ENCODE results near the gene USH2A. TPM values are rescaled to one million over a fixed set of nuclear protein-coding genes. Genes with fewer than 3 reads are reported as not detected.
"Not testable (repeated sequence)": the region's sequence is repeated elsewhere in the genome, so short reads cannot be mapped to it uniquely, and the experiment has no call there.

Gene USH2A
- total RNA-seq, 1 experiment from 2014 or later = not detected

DNA sequence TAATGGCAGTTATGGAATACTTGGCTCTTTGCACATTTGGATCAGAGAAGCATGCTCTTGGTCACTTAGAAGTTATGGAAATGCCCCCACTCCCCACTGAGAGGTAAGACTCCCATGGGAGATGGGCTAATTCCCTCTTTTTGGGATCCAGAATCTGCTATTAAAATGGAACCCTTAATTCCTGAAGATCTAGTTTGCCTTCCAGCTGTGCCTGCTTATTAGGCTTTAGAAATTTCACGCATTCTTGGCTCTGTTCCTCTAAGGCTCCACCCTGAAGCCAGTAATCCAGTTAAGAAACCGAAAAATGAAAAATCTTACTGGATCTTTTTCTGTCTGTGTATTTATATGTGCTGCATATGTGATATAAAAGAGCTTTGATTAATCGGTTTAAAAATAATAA is 76.7 kb downstream of the USH2A start:
- Histone ChIP-seq H3K79me2 (ENCODE audit: insufficient read depth, low read length) (no peaks in the 10 kb centered on the region), H3K27ac (ENCODE audit: low read depth, low read length) (no peak overlapping the region), H3K27me3 (ENCODE audit: insufficient read depth, low read length) (no peaks in the 10 kb centered on the region), H3K4me3 (replicated peaks in 1 of 2; ENCODE audit: low read depth in 1 of 2, low read length in 2 of 2) (no peak overlapping the region), H3K9ac (ENCODE audit: low read length) (no peak overlapping the region), H2AFZ (ENCODE audit: low read depth, low read length, poor library complexity, severe bottlenecking) (no peak overlapping the region), H3K4me1 (ENCODE audit: control insufficient read depth in 1 of 2, insufficient read depth in 2 of 2, low read length in 2 of 2) (no peaks in the 10 kb centered on the region), H3K9me2 (ENCODE audit: insufficient read depth) (no peaks in the 10 kb centered on the region), H3K36me3 (ENCODE audit: control insufficient read depth in 1 of 2, insufficient read depth in 2 of 2, low read length in 2 of 2) (no peaks in the 10 kb centered on the region), H4K20me1 (ENCODE audit: insufficient read depth) (no peaks in the 10 kb centered on the region), H3K4me2 (ENCODE audit: low read length) (no peak overlapping the region), H3K9me3 (ENCODE audit: control insufficient read depth in 1 of 2, insufficient read depth in 1 of 2, low read depth in 1 of 2, low read length in 2 of 2) (no peaks in the 10 kb centered on the region; a peak in 1 of 4 replicates)
- CTCF ChIA-PET = no interaction called here
- ATAC-seq = no peak
- DNase-seq (ENCODE audit: low read depth, low spot score) = no peak
- no TSS peak for BruUV-seq (replicated peaks)
- POLR2A ChIA-PET = no interaction called here
- no peak for TF ChIP-seq EZH2 (IDR thresholded peaks at IDR 0.05)
- TF ChIP-seq CTCF (IDR thresholded peaks at IDR 0.05 in 2 of 3, conservative IDR thresholded peaks at IDR 0.05 in 1 of 3; ENCODE audit: borderline replicate concordance in 1 of 3, insufficient read depth in 1 of 3, low read depth in 2 of 3, low read length in 2 of 3) = no peak
- no peak for TF ChIP-seq RAD21 (IDR thresholded peaks at IDR 0.05; ENCODE audit: low read depth)
- TF ChIP-seq ATF3 (IDR thresholded peaks at IDR 0.05) = no peak
- TF ChIP-seq POLR2AphosphoS5 (IDR thresholded peaks at IDR 0.05; ENCODE audit: low read depth, low read length) = no peak
- TF ChIP-seq ELF1 (IDR thresholded peaks at IDR 0.05; ENCODE audit: borderline replicate concordance, low read depth) = no peak
- TF ChIP-seq, protein P1, sequence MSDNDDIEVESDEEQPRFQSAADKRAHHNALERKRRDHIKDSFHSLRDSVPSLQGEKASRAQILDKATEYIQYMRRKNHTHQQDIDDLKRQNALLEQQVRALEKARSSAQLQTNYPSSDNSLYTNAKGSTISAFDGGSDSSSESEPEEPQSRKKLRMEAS (IDR thresholded peaks at IDR 0.05) = no peak
- no peak for TF ChIP-seq SP1 (IDR thresholded peaks at IDR 0.05; ENCODE audit: low read depth)
- TF ChIP-seq EZH2phosphoT487 (IDR thresholded peaks at IDR 0.05; ENCODE audit: borderline replicate concordance) = no peak
- no peak for TF ChIP-seq CEBPB (IDR thresholded peaks at IDR 0.05; ENCODE audit: low read depth)
- no peak for TF ChIP-seq SRF (IDR thresholded peaks at IDR 0.05; ENCODE audit: low read depth)
- TF ChIP-seq REST (IDR thresholded peaks at IDR 0.05; ENCODE audit: low read depth) = no peak
- TF ChIP-seq EGR1 (IDR thresholded peaks at IDR 0.05; ENCODE audit: low read depth) = no peak
- TF ChIP-seq FOSL1 (IDR thresholded peaks at IDR 0.05; ENCODE audit: low read depth) = no peak
- RAD21 ChIA-PET (ENCODE audit: low non-redundant PET in 1 of 2, low total read pairs in 2 of 2, uncharacterized antibody in 2 of 2, unreplicated experiment in 2 of 2) = no interaction called here
- intact Hi-C loops (cut with micrococcal nuclease) = no loop called here

GRCh38 chr1:216340542-216340941 is 82.7 kb downstream of the USH2A start:
- H3K9me3 ChIP-seq (ENCODE audit: control insufficient read depth in 1 of 2, insufficient read depth in 1 of 2, low read depth in 1 of 2, low read length in 2 of 2); H4K20me1 ChIP-seq (ENCODE audit: insufficient read depth); H3K4me3 ChIP-seq (replicated peaks in 1 of 2; ENCODE audit: low read depth in 1 of 2, low read length in 2 of 2); BruUV-seq (replicated peaks); H3K9me2 ChIP-seq (ENCODE audit: insufficient read depth); DNase-seq (ENCODE audit: low read depth, low spot score); H3K27me3 ChIP-seq (ENCODE audit: insufficient read depth, low read length); H3K79me2 ChIP-seq (ENCODE audit: insufficient read depth, low read length); RAD21 ChIA-PET (ENCODE audit: low non-redundant PET in 1 of 2, low total read pairs in 2 of 2, uncharacterized antibody in 2 of 2, unreplicated experiment in 2 of 2); H2AFZ ChIP-seq (ENCODE audit: low read depth, low read length, poor library complexity, severe bottlenecking); H3K27ac ChIP-seq (ENCODE audit: low read depth, low read length); H3K4me2 ChIP-seq (ENCODE audit: low read length); H3K36me3 ChIP-seq (ENCODE audit: control insufficient read depth in 1 of 2, insufficient read depth in 2 of 2, low read length in 2 of 2); H3K9ac ChIP-seq (ENCODE audit: low read length); CTCF ChIA-PET; intact Hi-C loops (cut with micrococcal nuclease); POLR2A ChIA-PET; ATAC-seq; H3K4me1 ChIP-seq (ENCODE audit: control insufficient read depth in 1 of 2, insufficient read depth in 2 of 2, low read length in 2 of 2): not testable (repeated sequence)

All from HCT116 (cell line).